ENCODE measurements around the gene CHD5.

The CHD5 gene

DNA sequence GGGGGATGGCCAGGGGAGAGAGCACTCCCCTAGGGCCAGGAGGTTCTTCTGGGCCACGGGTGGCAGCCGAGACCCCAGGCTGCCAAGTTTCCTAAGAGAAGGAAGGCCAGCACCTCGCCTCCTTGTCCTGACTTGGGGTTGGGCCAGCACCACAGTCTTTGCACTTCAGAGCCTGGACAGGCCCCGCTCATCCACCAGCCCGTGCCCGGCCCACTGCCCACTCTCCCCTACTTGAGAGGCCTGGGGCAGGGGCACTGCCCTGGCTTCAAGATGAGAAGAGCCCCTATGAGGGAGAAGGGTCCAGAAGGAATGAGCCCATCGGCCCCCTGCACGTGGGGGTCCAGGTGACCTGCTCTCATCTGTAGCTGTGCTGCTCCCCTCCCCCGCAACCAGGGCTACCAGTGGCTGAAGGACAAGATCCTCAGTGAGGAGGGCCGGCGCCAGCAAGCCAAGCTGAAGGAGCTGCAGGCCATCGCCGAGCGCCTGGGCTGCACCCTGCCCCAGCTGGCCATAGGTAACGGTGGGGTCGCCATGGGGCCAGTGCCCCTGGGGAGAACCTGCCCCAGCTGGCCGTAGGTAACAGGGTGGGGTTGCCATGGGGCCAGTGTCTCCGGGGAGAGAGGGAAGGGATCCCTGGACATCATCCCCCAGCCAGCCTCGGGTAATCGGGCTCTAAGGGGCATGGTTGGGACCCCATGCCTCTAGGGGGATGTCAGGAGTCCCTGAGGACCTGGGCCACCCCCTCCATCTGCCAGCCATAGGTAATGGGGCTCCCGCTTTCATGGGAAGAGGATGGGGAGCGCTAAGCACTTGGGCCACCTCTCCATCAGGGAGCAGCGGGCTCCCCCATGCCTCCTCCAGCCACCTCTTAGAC, 83.6 kb downstream of the CHD5 start:
- no peak for DNase-seq

DNA sequence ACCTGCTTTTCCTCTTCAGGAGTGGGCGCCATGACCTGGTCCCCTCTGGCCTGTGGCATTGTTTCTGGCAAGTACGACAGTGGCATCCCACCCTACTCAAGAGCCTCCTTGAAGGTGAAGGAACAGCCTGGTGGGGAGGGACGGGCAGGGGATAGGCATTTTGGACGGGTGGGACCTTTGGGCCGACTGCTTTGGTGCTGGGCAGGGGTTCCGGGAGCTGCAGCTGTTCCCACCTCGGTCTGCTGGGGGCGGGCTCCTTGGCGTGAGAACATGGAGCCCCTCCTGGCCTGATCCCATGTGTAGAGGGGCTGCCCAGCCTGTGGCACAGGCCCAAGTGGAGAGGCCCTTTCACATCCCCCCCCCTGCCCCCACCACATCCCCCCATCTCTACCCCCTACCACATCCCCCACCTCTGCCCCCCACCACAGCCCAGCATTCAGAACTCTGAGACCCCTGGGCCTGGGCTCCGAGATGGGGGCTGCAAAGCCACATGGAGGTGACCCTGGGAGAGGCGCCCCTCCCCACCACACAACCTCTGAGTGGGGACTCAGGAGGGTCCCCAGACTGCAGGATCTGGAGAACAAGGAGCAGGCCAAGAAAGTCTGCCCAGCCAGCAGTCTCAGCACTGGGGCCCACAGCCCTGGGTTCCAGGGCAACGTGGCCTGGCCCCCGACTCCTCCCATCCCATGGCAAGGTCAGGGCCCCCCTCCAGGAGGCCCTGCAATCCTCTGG, 84.4 kb downstream of the CHD5 start:
- DNase-seq = no peak

DNA sequence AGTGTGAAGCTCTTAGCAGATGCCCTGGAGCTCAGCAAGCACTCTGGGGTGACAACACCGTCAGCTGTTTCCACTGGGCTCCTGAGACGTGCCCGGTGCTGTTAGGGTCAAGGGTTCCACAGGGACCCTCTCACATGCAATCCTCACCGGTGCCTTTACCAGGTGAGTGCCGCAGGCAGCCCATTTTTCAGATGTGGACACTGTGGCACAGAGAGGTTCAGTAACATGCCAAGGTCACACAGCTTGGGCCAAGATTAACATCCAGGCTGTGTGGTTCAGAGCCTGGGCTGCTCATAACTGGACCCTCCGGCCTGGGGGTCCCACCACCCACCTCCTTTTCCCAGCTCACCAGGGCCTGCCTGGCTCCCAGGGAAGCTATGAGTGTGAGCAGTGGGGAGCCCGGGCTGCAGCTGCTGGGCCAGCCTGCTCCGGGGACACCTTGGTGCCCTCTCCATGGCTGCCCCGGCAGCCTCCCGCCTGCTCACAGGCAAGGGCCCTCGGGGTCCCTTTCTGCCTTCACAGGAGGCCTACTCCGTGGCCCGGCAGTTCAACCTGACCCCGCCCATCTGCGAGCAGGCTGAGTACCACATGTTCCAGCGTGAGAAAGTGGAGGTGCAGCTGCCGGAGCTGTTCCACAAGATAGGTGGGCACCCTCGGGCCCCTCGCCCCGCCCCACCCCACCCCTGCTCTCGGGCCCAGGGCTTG, 85.2 kb downstream of the CHD5 start:
- DNase-seq = no peak

DNA sequence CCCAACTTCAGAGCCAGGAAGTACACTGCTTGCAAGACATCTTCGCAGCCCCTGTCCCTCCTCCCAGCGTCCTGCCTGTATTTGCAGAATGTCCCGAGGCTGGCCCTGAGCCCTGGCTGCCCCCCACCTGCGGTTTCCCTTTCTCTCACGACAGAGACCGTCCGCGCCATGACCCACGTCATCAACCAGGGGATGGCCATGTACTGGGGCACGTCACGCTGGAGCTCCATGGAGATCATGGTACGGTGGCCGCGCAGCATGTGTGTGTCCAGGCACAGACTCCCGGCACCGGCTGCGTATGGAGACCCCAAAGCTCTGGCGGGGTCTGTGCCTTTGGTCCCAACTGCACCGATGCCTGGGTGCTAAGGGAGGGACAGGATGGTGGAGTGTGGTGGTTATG, 85.9 kb downstream of the CHD5 start:
- DNase-seq = no peak

DNA sequence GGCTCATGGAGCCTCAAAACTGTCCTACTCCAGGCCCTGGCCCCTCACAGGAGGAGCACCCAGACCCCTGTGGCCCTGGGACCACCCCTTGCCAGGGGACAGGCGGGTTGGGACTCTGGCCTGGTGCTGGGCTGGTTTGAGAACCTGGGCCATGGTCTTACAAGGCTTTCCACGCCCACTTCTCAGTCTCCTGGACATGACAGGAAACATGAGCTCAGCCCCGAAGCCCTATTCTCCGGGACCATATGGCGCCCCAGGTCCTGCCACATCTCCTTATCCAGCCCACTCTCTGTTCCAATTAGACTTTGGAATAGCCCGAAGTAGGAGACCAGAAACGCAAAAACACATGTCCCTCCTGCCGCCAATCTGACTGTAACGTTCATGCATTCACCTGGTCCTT, 86.5 kb downstream of the CHD5 start:
- no peak for DNase-seq

DNA sequence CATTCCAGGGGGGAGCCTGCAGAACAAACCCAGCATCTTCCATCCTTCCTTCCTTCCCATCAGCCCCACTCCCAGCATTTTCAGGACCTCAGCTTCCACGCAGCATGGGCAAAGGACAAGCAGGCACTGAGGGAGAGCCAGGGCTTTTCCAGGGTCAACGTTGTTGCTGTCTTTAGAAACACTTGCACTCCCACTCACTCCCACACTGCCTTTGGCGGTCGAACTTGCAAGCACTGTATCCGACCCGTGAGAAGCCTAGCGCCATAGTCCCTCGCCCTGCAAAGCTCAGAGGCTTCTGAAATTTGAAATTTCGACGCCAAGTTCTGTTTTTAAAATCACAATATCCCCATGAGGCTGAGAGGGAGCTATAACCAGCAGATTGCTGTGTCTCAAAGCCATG, 87.0 kb downstream of the CHD5 start:
- no peak for DNase-seq

DNA sequence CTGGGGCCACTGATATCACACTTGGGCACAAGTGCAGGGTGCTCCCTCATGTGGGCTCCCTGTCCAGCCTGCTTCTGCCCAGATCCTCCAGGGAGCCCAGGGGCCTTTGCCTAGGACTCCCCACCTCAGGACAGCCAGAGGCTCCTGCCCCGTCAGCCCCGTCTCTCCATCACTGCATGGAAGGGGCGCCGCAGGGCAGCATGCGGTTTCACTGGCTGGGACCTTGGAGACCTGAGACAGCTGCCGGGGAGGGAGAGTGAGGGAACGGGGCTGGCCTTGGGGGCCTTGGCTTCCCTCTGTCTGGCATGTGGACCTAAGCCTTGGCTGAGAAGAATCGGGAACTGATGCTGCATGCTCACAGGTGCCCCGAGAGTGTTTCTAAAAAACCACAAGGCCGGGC, 87.9 kb downstream of the CHD5 start:
- DNase-seq = no peak

DNA sequence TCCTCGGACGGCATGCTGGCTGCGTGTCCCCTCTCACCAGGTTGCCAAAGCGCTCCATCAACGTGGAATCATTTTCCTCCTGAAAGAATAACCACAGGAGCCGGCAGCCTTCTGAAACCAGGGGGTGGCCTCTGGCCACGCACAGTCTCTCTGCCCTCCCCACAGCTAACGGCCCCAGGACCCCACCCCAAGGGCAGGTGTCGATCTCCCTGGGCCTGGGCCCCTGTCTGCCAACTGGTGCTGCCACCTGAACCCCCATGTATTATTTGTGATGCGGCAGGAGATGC, 88.4 kb downstream of the CHD5 start:
- no peak for DNase-seq

DNA sequence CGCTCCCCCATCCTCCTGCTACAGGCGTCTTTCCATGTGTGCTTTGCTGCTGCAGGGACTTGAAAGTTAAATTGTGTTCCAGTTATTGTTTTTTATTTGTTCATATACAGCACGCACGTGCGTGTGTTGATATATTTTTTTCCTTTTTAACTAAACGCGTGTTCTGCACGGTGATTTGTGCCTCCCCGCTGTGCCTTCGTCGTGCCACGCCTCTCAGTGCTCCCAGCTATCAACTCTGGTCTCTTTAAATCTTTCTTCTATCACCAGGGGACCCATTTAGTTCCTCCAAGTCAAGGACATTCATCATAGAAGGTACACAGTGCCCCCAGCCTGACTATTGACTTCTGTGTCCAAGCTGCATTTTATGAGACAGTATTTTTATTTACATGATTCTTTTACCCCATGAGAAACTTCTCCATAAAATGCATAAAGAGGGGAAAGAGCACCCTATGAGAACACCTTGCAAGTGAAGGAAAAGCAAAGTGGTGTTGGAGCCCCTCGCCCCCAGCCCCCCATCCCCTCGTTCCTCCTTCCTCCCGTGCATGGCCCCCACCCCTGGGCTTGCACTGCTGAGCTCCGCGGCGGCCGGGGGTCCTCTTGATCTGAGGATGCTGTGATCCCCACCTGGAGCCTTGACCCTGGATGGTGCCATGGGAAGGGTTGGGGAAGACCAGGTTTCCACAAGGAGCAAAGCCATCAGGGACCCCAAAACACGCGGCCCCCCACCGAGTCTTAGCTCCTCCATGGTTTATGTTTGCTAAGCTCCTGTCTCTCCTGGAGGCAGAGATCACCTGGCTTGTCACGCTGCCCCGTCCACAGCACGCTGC, 88.9 kb downstream of the CHD5 start:
- DNase-seq = no peak

DNA sequence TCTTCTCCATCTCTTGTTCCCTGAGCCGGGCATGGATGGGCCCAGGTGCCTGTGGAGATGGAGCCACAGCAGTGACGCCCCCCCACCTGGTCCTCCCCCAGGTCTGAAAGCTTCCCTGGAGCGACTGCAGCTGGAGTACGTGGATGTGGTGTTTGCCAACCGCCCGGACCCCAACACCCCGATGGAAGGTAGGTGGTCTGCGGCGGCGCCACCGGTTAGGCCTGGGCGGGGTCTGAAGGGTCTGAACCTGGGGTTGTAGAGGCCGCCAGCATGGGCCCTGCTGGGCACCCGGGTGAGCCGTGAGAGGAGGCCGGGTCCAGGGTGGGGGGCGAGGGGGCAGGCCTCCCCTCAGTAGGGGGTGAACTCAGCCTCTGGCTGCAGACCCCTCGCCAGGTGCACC, 89.8 kb downstream of the CHD5 start:
- DNase-seq = no peak

DNA sequence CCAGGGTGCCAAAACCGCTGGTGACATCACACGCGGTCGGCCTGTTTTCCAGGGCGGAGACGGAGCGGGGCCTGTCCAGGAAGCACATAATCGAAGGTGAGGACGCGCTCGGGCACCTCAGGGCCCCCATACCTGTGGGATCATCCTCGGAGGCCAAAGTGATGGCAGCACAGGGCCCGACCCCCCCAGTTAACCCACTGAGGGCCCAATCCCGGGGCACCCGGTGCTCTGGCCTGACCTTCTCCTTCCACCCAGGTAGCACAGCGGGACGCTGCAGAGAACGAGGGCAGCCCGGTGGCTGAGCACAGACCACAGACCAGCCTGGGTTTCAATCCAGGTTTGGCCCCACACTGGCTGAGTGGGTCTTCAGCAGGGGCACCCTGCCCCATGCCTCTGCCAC, 91.2 kb downstream of the CHD5 start:
- DNase-seq = no peak

DNA sequence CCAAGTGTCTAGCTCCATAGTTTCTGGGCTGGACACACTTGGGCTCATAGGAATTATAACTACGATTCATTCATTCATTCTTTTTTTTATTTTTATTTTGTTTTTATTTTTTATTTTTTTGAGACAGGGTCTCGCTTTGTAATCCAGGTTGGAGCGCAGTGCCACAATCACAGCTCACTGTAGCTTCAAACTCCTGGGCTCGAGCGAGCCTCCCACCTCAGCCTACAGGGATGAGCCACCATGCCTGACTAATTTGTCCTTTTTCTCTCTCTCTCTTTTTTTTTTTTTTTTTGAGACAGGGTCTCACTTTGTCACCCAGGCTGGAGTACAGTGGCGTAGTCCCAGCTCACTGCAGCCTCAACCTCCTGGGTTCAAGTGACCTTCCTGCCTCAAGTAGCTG, 92.2 kb downstream of the CHD5 start:
- no peak for DNase-seq

DNA sequence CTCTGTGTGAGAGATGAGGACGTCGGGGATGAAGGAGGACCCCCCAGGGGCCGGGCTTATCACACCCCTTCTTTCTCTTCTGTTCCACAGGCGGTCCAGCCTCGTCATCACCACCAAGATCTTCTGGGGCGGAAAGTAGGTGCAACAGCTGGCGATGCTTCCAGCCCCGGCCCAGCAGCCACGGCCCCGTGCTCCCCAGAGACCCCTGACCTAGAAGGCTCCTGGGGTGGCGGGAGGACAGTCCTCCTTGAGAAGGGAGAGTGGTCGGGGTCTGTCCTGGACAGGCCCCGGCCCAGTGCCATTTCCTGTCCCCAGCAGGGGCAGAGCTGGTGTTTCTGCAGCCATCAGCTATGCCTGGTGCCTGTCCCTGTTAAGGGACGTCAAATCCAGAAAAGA, 92.7 kb downstream of the CHD5 start:
- no peak for DNase-seq

DNA sequence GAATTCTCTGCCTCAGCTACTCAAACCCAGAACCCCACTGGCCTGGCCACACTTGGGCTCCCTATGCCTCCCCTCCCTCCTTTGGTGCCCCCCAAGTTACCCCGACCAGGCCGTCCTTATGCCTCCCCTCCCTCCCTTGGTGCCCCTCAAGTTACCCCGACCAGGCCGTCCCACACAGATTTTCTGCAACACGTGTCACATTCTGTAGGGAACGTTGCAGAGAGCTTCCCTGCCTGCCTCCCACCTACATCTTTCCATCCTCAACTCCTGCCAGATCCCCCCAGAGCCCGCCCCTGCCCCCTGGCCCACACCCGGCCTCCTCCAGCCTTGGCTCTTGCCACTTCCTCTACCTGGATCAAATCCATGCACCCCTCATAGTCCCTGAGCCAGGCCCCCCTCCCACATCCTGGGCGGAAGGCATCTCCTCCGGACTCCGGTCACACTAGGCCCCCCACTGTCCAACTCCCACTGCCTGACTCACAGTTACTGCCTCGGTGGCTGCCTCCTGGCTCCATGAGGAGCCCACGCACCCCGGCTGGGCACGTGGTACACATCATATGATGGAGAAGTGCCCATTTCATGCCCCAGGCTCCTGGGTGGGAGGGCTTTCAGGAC, 93.3 kb downstream of the CHD5 start:
- no peak for DNase-seq

DNA sequence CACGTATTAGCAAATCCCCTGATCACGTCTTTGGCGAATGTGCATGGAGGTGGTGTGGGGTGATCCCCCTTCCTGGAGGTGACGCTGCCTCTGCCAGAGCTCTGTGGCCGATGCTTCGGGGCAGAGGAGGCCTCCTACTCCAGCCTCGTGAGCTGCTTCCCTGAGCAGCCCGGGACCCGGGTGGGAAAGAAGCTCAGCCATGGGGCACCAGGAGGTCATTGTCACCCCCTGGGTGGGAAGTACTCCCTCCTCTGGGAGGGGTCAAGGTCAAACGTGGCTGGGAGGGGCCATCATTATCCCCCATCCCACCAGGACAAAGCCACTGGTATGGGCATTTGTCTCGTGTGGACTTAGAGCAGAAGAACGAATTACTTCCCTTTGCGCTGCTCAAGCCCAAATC, 93.8 kb downstream of the CHD5 start:
- DNase-seq = no peak

DNA sequence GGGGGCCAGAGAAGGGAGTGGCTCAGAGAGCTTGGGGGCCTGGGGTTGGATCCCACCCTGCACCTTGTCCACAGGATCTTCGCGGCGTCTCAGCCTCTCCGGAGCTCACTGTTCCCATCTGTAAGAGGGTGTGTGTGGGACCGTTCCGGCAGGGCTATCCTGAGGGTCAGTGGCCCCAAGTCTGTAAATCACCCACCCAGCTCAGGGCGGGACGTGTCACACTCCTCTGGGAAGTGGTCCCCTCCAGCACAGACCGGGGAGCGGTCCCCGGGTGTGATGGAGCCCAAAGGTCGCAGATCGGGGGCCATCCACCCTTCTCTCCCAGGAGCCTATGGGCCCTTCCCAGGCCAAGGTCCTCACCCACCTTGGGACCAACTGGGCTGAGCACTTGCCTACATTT, 94.5 kb downstream of the CHD5 start:
- no peak for DNase-seq

DNA sequence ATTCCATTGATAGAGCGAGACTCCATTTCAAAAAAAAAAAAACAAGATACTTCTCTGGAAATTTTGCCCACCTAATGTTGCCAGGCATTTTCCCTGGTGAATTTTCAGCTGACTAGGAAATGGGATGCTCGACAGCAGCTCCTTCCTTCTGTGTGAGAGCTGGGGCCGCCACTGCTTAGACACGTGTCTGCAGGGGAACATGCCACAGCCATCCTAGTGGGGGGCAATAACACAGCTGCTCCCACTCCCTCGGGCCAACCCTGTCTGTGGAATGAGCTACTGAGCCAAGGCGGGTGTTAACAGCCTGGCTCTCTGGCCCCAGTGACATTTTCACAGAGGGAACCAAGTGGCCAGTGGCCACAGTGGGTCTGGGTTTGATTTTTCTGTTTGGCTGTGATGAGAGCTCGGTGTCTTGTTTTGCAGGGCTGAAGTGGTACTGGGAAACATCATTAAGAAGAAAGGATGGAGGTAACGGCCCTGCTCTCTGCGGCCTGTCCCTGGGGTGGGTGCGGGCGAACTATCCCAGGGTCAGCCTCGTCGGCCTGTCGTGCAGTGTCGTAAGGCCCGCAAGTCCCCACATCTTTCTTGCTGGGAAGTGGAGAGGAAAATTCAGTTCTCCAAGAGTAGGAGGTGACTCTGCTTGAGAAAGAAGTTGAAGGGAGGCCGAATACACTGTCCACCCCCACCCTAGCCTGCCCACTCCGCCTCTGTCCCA, 95.2 kb downstream of the CHD5 start:
- no peak for DNase-seq

DNA sequence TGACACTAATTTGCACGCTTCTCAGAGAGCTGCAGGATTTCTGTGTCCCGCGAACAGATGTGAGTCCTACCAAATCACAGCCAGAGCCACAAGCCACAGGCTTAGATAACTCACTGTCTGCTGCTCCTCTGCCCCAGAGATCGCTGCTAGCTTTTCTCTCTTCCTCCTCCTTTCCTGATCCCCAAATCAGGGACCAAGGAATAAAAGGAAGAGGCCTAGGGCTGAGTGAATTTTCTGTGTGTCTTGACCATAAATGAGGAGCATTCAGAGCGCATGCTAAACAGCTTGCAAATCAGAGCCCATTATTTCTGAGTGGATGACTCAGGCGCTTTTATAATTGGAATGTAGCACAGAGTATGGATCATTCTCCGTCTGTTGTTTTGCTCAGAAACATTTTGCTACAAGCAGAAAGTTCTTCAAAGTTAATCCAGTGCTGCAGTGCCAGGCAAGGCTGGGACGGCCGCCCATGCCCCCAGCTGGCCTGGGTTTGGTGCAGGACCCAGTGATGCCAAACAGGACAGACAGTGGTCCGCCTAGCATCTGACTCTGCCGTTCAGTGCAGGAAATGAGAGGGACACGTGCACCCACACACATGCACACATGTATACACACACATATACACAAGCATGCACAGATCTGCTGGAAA, 96.2 kb downstream of the CHD5 start:
- DNase-seq = no peak

DNA sequence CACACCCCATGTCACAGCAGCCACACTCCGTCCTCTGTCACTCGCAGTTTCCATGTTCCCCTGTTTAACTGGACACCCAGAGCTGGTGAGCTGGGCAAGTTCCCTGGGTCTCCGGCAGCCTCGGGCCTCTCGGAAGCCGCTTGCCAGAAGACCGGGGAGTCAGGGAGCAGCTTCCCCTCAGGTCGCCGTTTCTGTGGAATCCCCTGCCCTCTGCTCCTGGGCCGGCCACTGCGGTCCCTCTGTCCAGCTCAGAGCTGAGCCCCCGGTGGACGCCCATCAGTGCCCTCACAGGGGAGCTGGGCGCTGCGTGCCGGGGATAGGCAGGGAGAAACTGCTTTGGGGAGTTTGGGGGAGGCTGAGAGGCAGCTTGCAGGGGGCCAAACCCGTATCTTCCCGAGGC, 96.7 kb downstream of the CHD5 start:
- no peak for DNase-seq

DNA sequence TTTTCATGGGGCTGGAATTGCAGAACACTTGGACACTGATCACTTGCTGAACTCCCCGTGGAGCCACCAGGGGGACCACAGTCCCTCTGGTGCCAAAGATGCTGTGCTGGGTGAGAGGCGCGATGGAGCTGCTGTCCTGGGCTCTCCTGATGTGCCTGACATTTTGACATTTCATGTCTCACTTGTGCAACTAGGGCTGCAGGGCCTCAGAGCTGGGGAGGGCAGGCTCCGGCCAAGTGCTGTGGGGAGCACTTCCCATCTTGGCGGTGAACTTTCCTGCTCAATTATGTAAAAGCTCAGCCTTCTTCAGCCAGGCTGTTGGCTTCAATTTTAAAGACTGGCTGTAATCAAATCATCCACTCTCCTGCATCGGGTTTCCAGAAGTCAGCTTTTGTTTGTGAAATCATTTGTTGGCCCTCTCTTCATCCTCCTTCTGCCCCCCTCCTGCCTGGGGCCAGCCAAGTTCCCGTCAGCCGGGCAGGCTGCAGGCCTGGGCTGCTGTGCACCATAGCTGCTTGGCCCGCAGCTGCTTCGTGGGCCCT, 97.6 kb downstream of the CHD5 start:
- no peak for DNase-seq

DNA sequence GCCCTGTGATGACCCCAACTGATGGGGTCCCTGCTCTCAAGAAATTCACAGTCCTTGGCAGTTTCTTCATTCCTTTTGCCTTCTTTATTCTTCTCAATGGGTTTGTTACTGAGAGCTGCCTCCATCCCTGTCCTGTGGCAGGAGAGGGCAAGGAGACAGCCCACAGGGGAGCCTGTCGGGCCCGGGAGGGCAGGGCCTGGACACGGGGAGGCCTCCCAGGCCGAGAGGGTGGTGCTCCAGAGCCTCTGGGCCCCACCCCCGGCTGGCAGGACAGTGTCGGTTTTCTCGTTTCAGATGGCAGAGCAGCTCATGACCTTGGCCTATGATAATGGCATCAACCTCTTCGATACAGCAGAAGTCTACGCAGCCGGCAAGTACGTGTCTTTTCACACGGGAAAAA, 98.2 kb downstream of the CHD5 start:
- no peak for DNase-seq
